HG03565 (cell line): ENCODE data around the gene GSTK1.
"Not testable (repeated sequence)": the region's sequence is repeated elsewhere in the genome, so short reads cannot be mapped to it uniquely, and the experiment has no call there.

Experiments used
- ATAC-seq: cut with Tn5 transposase; IDR thresholded peaks from one replicate; pipeline ENCODE4 v1.9.1; 2021; ENCODE audit warnings: mild to moderate bottlenecking, moderate library complexity; ENCODE audit not compliant: unreplicated experiment

GSTK1 gene

DNA sequence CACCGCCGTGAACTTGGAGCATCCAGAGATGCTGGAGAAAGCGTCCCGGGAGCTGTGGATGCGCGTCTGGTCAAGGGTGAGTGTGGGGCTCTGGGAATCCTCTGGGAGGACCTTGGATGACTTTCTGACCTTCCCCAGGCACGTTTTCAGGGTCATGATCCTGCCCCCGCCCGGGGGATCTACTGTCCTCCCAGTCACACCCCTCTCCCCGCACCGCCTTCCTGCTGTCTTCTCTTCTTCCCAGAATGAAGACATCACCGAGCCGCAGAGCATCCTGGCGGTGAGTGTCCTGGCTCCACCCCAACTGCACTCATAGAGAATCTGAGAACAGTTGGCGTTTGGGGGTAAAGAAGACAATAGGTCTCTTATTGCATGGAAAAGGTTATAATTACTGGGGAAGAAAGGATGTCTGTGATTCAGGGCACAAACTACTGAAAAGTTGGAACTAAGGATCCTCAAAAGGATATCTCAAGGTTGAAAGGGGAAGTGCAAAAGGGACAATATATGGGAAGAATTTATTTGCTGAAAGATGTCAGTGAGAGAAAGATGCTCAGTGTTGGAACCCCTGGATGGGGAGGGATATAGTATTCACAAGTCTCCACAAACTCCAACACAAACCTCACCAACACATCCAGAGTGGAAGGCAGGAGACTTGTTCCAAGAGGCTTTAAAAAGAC lies 1.9 kb downstream of the GSTK1 start:
- ATAC-seq: no peak

DNA sequence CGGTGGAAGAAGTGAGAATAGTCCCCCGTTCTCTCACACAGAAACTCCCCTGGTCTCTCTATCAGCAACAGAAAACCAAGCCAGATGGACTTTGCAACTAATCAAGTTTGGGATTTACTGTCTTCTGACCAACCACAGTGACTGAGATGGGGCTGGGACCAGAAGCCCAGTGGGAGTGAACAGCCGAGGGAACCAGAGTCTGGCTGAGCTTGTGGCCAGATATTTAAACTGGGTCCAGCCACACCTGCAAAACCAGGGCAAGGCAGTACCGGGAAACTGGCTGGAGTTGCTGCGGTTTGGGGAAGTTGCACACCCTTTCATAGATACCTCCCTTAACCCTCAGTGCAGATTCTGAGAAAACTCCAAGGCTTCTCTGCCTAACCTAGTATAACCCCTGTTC lies 6.0 kb downstream of the GSTK1 start:
- no peak for ATAC-seq

DNA sequence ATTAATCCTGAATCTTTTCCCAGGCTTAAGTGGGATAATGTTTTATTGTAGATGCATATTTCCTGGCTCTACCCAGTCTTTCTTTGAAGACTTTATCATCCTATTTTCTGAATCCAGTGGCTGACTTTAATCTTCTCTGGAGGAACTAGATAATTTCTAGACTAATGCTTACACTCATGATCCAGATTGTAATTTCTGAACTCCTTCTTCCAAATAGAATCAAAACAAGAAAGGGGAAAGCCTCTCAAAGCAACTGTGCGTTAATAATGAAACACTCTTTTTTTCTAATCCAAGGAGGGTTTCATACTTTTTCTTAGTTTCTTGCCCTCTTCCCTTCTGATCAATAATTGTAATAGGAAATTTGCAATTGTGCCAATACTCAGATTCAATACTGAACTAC lies 8.0 kb downstream of the GSTK1 start:
- ATAC-seq: no peak

DNA sequence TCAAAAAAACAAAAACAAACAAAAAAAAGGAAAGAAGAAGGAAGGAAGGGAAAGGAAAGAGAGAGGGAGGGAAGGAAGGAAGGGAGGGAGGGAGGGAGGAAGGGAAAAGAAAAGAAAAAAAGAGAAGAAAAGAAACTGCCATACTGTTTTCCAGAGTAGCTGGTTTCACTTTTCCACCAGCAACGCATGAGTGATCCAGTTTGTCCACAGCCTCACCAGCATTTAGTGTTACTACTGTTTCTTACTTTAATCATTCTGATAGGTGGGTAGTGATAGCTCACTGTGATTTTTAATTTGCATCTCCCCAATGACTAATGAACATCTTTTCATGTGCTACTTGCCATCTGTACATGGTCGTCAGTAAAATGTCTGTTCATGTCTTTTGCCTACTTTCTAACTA lies 9.6 kb downstream of the GSTK1 start:
- ATAC-seq: no peak

DNA sequence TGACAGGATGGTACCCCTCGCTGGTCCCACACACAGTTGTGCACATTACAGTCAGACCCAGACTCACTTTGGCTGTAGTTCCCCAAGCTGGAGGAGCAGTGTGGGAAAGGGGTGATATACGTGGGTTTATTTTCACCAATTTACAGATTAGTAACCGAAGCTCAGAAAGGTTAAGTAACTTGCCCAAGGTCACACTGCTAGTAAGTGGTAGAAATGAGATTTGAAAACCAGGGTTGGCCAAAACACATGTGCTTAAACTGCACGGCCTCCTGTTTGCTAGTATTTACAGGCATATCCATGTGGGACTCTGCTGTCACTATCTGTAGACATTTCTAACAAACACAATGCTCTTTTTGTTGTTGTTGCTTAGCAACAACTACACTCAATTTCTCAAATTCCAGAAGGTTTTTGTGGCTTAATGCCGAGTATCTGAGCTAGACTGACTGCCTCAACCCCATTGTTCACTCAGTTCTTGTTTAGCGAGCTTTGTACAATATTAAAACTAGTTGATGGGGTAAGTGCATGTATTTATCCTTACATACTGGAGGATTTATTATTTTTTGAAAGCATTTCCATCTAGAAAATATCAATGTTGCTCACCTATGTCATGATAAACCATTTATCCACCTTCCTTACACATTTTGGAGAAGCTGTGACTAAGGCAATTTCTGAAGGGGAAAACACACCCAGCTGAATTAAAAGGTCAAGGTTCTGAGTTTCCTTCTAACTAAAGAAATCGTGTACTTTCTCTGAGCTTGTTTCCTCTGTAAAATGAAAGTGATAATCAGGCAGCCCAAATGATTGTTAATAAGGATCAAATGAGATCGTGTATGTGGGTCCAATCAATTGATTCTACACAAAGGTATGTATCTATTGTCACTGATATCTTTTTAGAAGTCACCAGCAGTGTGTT lies 16.2 kb downstream of the GSTK1 start:
- ATAC-seq: no peak

DNA sequence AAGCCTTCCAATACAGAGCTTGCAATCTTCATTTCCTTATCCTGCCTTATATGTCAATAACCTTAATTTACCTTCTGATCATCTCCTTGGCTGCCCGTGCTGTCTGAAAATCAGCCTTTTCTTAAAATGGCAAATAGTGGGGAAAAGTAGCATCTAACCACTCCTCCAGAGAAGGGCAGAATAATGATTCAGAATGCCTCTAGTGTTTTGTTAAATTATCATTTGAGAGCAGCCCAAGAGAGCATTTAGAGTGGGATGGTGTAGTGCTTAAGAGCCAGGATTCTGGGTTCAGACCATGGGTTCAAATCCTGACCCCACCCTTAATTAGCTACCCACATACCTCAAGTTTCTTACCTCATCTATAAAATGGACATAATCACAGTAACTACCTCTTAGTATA lies 16.9 kb downstream of the GSTK1 start:
- no peak for ATAC-seq

DNA sequence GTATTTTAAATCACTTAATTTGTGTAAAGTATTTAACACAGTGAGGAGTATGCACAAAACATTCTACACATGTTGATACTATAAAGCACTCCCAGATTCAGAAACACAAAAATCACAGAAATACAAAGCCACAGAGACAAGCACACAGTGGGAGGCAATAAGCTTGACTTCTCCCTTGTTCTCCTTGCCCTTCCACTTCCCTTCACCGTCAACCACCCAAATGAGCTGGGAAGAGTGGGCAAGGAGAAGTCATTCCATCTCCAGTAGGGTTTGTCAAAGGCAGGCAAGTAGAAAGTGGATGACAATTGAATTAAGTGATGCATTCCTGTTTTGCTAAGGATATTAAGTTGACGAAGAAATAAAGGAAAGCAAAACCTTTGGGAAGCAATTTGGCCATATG lies 17.3 kb downstream of the GSTK1 start:
- ATAC-seq: no peak

DNA sequence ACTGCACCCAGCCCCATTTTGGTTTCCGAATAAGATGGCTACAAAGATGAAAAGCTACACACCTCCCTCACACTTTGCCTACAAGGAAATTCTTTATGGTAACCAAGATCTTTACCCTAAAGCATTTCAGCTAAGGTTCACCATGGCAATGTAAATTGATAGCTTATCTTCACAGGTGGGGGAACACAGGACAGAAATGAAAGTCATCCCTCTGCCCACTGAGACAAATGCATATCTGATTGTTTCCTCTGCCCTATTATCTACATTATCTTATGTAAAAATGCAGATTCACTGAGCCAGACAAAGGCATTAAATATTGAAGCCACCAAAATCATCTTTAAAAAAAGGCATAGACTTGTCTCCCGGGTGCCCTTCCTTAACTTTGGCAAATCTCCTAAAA lies 18.3 kb downstream of the GSTK1 start:
- no peak for ATAC-seq

DNA sequence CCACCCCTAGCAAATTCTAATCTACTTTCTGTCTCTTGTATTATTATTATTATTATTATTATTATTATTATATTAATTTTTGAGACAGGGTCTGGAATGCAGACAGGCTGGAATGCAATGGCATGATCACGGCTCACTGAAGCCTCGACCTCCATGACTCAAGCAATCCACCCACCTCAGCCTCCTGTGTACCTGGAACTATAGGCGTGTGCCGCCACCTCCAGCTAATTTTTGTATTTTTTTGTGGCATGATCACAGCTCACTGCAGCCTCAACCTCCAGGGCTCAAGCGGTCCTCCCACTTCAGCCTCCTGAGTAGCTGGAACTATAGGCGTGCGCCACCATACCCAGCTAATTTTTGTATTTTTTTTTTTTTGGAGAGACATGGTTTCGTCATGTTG lies 18.9 kb downstream of the GSTK1 start:
- ATAC-seq: no peak

DNA sequence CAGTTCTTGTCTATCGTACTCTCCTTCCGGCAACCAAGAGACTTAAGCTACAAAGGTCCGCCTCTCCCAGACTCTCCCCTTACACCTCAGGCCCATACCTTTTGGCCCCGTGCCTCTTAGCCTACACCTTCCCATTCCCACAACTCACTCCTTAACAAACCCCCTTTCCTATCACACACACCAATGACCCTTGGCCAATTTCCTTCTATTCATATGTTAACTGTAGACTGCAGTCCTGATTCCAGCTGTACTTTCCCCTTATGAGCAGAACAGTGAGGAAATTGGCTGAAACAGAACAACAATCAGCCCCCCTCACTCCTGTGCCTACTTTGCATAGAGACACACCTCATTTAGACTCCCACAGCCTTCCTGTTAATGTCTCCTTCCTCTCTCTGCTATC lies 20.1 kb downstream of the GSTK1 start:
- ATAC-seq: no peak

DNA sequence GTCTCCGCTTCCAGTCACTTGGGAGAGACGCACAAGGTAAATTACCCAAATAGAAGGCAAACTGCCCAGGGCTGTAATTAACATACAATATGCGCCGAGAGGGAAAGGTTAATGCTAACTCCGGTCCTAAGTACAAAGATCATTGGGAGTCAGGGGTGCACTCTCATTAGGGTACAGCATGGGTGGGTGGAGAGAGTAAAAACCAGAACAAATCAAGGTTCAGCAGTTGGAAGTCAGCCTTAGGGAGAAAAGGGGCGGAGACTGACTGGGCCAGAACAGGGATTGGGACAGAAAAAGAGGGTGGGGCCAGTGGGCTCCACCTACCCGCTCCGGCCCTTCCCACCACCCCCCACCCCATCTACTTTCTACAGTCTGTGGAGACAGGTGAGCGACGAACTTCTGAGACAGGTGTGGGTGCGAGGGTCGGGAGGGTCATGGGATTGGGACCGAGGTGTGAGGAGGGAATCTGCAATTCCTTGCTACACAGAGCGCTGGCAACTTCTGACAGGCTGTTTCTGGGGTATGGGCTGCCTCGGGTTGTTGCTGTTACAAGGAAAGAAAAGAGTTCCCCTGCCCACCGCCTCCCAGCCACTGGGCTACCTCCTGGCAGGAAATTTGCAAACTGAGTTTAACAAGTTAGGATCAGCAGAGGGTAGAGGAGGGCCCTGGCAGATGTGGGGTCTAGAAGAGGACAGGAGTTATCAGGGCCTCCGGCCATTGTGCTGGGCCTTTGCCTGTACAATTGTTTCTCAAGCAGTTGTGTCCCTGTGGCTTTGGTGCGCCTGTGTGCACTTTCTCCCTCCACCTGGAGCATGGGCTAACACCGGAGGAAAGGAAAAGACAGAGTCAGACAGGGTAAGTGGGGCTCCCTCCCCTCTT lies 21.6 kb downstream of the GSTK1 start, which contains the start of gene TMEM139:
Gene TMEM139, plus strand, starts transcription at position 368 of the 879 bp plus-strand sequence. CDS start 1,000 bp downstream, outside the sequence.
- no peak for ATAC-seq

DNA sequence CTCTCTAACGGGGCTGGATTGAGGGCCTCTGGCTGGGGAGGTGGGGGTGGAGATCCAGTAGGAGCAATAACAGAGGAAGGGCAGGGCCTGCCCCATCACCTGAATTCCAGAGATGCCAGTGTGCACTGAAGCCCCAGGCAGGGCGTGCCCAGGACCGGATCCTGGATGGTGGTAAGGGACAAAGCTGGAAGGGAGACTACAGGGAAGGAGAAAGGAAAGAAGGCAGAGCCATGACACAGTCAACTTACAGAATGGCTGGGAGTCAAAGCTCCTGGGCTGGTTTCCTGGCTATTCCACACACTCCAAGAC lies 22.2 kb downstream of the GSTK1 start:
- no peak for ATAC-seq

DNA sequence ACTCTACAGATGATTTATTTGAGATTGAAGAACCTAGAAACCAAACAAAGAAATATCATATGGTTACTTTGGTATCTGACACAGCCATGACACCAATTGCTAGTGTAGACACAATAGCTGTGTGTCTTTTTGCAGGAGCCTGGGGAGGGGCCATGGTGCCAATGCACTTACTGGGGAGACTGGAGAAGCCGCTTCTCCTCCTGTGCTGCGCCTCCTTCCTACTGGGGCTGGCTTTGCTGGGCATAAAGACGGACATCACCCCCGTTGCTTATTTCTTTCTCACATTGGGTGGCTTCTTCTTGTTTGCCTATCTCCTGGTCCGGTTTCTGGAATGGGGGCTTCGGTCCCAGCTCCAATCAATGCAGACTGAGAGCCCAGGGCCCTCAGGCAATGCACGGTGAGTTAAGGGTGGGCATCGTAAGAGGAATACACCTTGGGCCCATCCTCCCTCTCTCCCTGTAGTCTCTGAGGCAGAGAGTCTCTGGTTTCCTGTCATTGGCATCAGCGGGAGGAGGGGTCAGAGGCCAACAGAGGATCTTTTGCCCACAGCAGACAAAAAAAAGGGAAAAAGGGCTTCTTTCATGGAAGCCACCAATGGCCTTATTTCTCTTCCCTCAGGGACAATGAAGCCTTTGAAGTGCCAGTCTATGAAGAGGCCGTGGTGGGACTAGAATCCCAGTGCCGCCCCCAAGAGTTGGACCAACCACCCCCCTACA lies 22.7 kb downstream of the GSTK1 start:
- no peak for ATAC-seq

DNA sequence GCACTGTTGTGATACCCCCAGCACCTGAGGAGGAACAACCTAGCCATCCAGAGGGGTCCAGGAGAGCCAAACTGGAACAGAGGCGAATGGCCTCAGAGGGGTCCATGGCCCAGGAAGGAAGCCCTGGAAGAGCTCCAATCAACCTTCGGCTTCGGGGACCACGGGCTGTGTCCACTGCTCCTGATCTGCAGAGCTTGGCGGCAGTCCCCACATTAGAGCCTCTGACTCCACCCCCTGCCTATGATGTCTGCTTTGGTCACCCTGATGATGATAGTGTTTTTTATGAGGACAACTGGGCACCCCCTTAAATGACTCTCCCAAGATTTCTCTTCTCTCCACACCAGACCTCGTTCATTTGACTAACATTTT lies 23.3 kb downstream of the GSTK1 start:
- no peak for ATAC-seq

DNA sequence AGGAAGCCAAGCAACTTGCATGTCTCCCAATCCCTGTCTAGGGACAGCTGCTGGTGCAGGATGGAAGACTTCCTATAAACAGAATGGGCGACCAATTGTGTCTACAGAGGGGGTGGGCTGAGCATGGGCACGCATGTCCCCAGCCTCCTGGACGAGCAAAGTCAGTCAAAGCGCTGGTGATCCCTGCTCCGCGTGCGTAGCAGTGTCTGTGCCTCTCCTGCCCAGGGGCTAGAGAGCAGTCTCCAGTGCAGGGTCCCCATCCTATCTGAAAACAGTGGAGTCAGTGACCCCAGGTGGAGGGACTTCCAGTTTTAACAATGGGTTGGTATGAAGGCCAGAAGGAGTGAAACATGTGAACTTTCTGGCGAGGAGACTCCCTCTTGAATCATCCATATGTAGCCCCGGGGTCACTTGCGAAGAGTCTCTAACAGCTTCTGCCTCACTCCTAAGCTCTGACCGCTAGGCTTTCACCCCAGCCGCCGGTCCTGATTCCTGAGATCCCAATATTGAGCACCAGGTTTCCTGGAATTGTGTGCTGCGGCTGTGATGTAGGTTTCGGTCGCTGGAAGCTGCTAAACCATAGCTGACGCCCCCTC lies 24.2 kb downstream of the GSTK1 start:
- ATAC-seq: no peak

DNA sequence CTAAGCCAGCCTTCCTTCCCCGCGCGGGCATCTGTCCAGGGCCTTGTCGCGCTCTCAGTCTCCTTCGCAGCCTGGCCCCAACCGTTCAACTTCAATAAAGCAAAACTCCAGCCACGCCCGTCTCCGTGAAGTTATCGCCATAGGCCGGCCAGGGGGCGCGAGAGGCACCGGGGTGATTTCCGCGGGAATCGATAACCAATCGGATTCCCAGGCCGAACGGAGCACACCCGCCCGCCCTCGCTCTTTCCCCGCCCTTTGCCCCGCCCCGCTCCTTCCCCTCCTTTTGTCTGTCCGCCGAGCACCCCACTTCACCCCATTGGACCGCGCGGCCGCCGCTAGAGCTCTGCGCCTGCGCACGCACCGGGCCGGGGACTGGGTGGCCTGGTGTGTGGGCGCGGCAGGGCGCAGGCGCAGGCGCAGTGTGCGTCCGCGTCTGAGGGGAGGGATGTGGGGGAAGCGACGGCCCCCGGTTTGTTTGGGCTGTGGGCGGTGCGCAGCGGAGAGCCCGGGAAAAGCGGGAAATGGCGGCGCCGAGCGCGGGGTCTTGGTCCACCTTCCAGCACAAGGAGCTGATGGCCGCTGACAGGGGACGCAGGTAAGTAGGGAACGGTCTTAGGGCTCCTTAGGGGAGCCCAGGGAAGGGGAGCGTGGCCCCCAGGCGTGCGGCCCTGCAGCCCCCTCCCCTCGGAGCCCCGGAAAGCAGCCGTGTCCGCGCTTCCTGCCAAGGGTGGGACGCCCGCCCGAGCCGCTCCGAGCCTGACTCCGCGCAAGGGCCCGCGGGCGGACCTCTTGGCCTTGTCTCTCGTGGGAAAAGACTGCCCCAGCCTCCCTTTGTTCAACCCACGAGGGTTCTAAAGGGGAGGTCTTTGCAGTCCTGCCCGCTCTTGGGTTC lies 24.9 kb downstream of the GSTK1 start, which contains the start of gene CASP2:
Gene CASP2, plus strand, starts transcription at position 417 of the 892 bp plus-strand sequence. Its CDS starts 105 bp downstream, at position 522.
- ATAC-seq: peak; percentile 81

DNA sequence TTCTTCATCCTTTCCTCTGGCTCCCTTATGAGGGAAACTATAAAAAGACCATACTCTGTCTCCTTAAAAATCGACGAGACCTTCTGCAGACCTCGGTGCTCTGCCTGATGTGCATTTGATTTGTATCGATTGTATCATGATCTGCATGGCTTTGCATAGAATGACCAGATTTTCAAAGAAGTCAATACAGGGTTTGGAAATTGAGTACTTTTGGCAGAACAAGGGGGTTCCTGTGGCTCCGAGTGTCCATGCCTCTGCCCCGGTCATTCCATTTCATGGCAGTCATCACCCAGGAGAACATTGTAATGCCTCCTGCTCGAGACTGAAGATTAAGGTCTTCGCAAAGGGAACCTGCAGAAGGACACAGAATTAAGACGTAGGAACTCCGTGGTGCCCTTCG lies 25.6 kb downstream of the GSTK1 start:
- no peak for ATAC-seq

DNA sequence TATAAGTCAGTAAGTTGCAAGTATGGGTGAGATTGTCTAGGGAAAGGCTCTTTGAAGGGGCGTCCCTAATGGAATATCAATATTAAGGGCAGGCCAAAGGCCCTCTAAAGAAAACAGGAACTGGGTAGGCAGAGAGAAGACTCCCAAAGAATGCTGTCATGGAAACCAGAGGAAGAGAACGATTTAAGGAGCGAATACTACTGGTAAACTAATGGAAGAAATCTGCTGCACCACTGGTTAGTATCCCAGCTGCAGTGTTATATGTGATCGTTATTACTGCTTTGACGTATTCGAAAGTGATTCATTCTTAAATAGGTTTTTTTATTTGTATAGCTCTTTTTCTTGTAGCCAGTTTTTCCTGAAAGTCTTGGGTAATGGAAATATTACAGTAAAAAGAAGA lies 26.2 kb downstream of the GSTK1 start:
- no peak for ATAC-seq

DNA sequence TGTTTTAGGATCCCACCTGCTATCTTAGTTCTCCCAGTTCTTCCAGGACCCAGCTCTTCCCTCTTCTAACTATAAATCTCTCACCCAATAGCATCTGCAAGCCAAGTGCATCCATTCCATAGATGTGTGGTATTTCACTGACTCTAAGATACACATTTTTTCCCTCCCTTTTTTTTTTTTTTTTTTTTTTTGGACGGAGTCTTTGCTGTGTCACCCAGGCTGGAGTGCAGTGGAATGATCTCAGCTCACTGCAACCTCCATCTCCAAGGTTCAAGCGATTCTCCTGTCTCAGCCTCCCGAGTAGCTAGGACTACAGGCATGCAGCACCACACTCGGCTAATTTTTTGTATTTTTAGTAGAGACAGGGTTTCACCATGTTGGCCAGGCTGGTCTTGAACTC lies 26.6 kb downstream of the GSTK1 start:
- ATAC-seq: not testable (repeated sequence)
